GM23338 (cell line): ENCODE results near the gene SUGCT. TPM values are rescaled to one million over a fixed set of nuclear protein-coding genes. Genes with fewer than 3 reads are reported as not detected.
A peak's percentile ranks its signal among the peaks of the same experiment; 100 is the strongest.

ENCODE experiments used
- ATAC-seq: fragments of 200-7000 bp; cut with Tn5 transposase; 3 replicates; pipeline ENCODE4 v1.9.1; 2020
- DNase-seq: peaks from one replicate; pipeline ENCODE4 v3.0.0-alpha.2; 2015; ENCODE audit warnings: low spot score
- H2AFZ ChIP-seq: fragments of 200-600 bp; sonication (generic); 2 replicates; pipeline ENCODE4 v1.8.0; 2016; ENCODE audit warnings: antibody characterized with exemption, mild to moderate bottlenecking, moderate library complexity
- H3F3A ChIP-seq: fragments of 200-600 bp; sonication (generic); replicated peaks from 2 replicates; pipeline ENCODE4 v1.8.0; 2017; ENCODE audit warnings: antibody characterized with exemption, mixed run types, low read depth
- H3K27ac ChIP-seq: fragments of 200-600 bp; sonication (generic); 2 replicates; pipeline ENCODE4 v1.6.1; 2016; ENCODE audit warnings: low read depth
- H3K27me3 ChIP-seq: fragments of 200-600 bp; sonication (generic); 2 replicates; pipeline ENCODE4 v1.8.0; 2016; ENCODE audit warnings: mild to moderate bottlenecking, mixed run types, moderate library complexity; ENCODE audit not compliant: insufficient read depth
- H3K36me3 ChIP-seq: fragments of 200-600 bp; sonication (generic); 2 replicates; pipeline ENCODE4 v1.8.0; 2016; ENCODE audit warnings: mild to moderate bottlenecking; ENCODE audit not compliant: insufficient read depth
- H3K4me1 ChIP-seq: fragments of 200-600 bp; sonication (generic); 2 replicates; pipeline ENCODE4 v1.8.0; 2016; ENCODE audit warnings: mild to moderate bottlenecking, moderate library complexity; ENCODE audit not compliant: insufficient read depth
- H3K4me2 ChIP-seq: fragments of 200-600 bp; sonication (generic); 2 replicates; pipeline ENCODE4 v1.7.1; 2017; ENCODE audit warnings: mixed run types
- H3K4me3 ChIP-seq: fragments of 200-600 bp; sonication (generic); 2 replicates; pipeline ENCODE4 v1.6.1; 2016; ENCODE audit warnings: mixed run types
- H3K79me2 ChIP-seq: fragments of 200-600 bp; sonication (generic); replicated peaks from 2 replicates; pipeline ENCODE4 v1.8.0; 2017; ENCODE audit warnings: mild to moderate bottlenecking; ENCODE audit not compliant: insufficient read depth
- H3K9me2 ChIP-seq: fragments of 200-600 bp; sonication (generic); 2 replicates; pipeline ENCODE4 v1.8.0; 2017; ENCODE audit not compliant: insufficient read depth
- H4K20me1 ChIP-seq: fragments of 200-600 bp; sonication (generic); replicated peaks from 2 replicates; pipeline ENCODE4 v1.8.0; 2017; ENCODE audit warnings: mild to moderate bottlenecking; ENCODE audit not compliant: insufficient read depth
- H3K27ac Mint-ChIP-seq: 2 replicates; pipeline ENCODE4 v1.8.0; 2020; ENCODE audit warnings: inconsistent platforms, mild to moderate bottlenecking, moderate library complexity, mixed read lengths
- H3K27me3 Mint-ChIP-seq: 3 replicates; pipeline ENCODE4 v1.8.0; 2022; ENCODE audit warnings: low read depth, mild to moderate bottlenecking, moderate library complexity, mixed read lengths, inconsistent platforms; ENCODE audit not compliant: insufficient read depth, poor library complexity
- H3K36me3 Mint-ChIP-seq: 3 replicates; pipeline ENCODE4 v1.8.0; 2021; ENCODE audit warnings: low read depth, mild to moderate bottlenecking, inconsistent platforms, moderate library complexity, mixed read lengths
- H3K4me1 Mint-ChIP-seq: 3 replicates; pipeline ENCODE4 v1.8.0; 2020; ENCODE audit warnings: mild to moderate bottlenecking, inconsistent platforms, mixed read lengths
- H3K4me3 Mint-ChIP-seq: 3 replicates; pipeline ENCODE4 v1.8.0; 2021; ENCODE audit warnings: moderate library complexity, mild to moderate bottlenecking, inconsistent platforms, mixed read lengths
- H3K9me3 Mint-ChIP-seq: 3 replicates; pipeline ENCODE4 v1.8.0; 2020; ENCODE audit warnings: moderate library complexity, mild to moderate bottlenecking, inconsistent platforms, mixed read lengths
- CREB1 ChIP-seq: fragments of 250-450 bp; sonication (Bioruptor Pico); IDR thresholded peaks from 2 replicates; pipeline ENCODE4 v1.5.0; 2020; ENCODE audit warnings: low read depth, mild to moderate bottlenecking, moderate library complexity
- ETS1 ChIP-seq: IDR thresholded peaks from 2 replicates; pipeline ENCODE4 v1.6.1; 2016; ENCODE audit warnings: antibody characterized with exemption
- EZH2 ChIP-seq: fragments of 200-600 bp; sonication (generic); IDR thresholded peaks from one replicate; pipeline ENCODE4 v1.8.0; 2017; ENCODE audit warnings: antibody characterized with exemption, mild to moderate bottlenecking, low read depth; ENCODE audit not compliant: unreplicated experiment
- EZH2phosphoT487 ChIP-seq: fragments of 200-600 bp; sonication (generic); IDR thresholded peaks from one replicate; pipeline ENCODE4 v1.8.1; 2018; ENCODE audit warnings: antibody characterized with exemption; ENCODE audit not compliant: unreplicated experiment
- JUNB ChIP-seq: IDR thresholded peaks from one replicate; pipeline ENCODE4 v1.6.1; 2016; ENCODE audit warnings: antibody characterized with exemption; ENCODE audit not compliant: unreplicated experiment
- NANOG ChIP-seq: IDR thresholded peaks from 2 replicates; pipeline ENCODE4 v1.6.1; 2016; ENCODE audit warnings: antibody characterized with exemption, borderline replicate concordance
- POLR2AphosphoS5 ChIP-seq: IDR thresholded peaks from 2 replicates; pipeline ENCODE4 v1.6.1; 2016; ENCODE audit warnings: antibody characterized with exemption, low read depth
- REST ChIP-seq: IDR thresholded peaks from one replicate; pipeline ENCODE4 v1.6.1; 2018; ENCODE audit warnings: antibody characterized with exemption; ENCODE audit not compliant: unreplicated experiment
- STAT1 ChIP-seq: IDR thresholded peaks from one replicate; pipeline ENCODE4 v1.6.1; 2016; ENCODE audit warnings: antibody characterized with exemption; ENCODE audit not compliant: unreplicated experiment
- ZNF114 ChIP-seq: fragments of 250-450 bp; sonication (Bioruptor Pico); IDR thresholded peaks from 2 replicates; pipeline ENCODE4 v1.5.0; 2020; ENCODE audit warnings: mild to moderate bottlenecking, moderate library complexity
- ZNF331 ChIP-seq: fragments of 250-450 bp; sonication (Bioruptor Pico); IDR thresholded peaks from 2 replicates; pipeline ENCODE4 v1.5.0; 2020; ENCODE audit warnings: low read depth, mild to moderate bottlenecking, moderate library complexity
- ZNF462 ChIP-seq: fragments of 250-450 bp; sonication (Bioruptor Pico); IDR thresholded peaks from 2 replicates; pipeline ENCODE4 v1.5.0; 2020; ENCODE audit warnings: mild to moderate bottlenecking, moderate library complexity
- polyA plus RNA-seq: library from polyadenylated mRNA; unstranded; fragments of >200 nt; fragmentation: Nextera tagmentation; extraction: Ambion mirVana; gene quantifications from 2 replicates; pipeline ENCODE4 v1.2.1, GENCODE V29; 2016
- total RNA-seq: library from RNA; depleted of rRNA; stranded (reverse); fragments of >200 nt; shearing (Covaris generic); gene quantifications from 2 replicates; pipeline ENCODE4 v1.2.3, GENCODE V29; 2014

SUGCT gene
- total and polyA plus RNA-seq, 2 experiments from 2014 or later = 4.2 to 5.6 TPM

GRCh38 chr7:40405991-40406390 is 271.2 kb downstream of the SUGCT start:
- no peaks in the 10 kb centered on the region for H3F3A ChIP-seq
- no peaks in the 10 kb centered on the region for H3K27me3 ChIP-seq
- H3K27ac ChIP-seq = no peak overlapping the region
- Mint-ChIP-seq H3K4me3 (no peak overlapping the region), H3K27me3 (no peaks in the 10 kb centered on the region), H3K9me3 (no peaks in the 10 kb centered on the region), H3K36me3 (no peaks in the 10 kb centered on the region), H3K4me1 (no peaks in the 10 kb centered on the region), H3K27ac (peak overlapping the region; percentile 15; the same call in 1 of the 2 replicates)
- no peak overlapping the region for H2AFZ ChIP-seq
- no peak overlapping the region for H3K4me2 ChIP-seq
- DNase-seq (no peak), ATAC-seq (no peak)
- H3K4me3 ChIP-seq = no peak overlapping the region
- H3K79me2 ChIP-seq = no peaks in the 10 kb centered on the region
- H3K36me3 ChIP-seq = no peaks in the 10 kb centered on the region
- H3K9me2 ChIP-seq = no peaks in the 10 kb centered on the region
- TF ChIP-seq EZH2phosphoT487 (no peak), EZH2 (no peak), JUNB (no peak), REST (no peak), ZNF331 (CRISPR knock-in tag) (no peak), POLR2AphosphoS5 (no peak), ZNF114 (CRISPR knock-in tag) (no peak), STAT1 (no peak), CREB1 (CRISPR knock-in tag) (no peak), NANOG (no peak), ETS1 (no peak), ZNF462 (CRISPR knock-in tag) (no peak)
- H4K20me1 ChIP-seq = no peaks in the 10 kb centered on the region
- H3K4me1 ChIP-seq = no peaks in the 10 kb centered on the region
